Tibial artery (tissue), 4 donors: ENCODE results near the gene COL15A1.

Experiments used
- DNase-seq, 2 donors: peaks; one replicate each; pipeline ENCODE4 v3.0.0-alpha.2; 2019
- H3K27ac ChIP-seq, 2 donors: fragments of 200-600 bp; sonication (generic) in 1 of 2; 1 replicate in 1 of 2; 2 replicates in 1 of 2; pipeline ENCODE4 v1.5.1; 2018 to 2019; ENCODE audit warnings: mild to moderate bottlenecking in 1 of 2
- H3K27me3 ChIP-seq, 2 donors: fragments of 200-600 bp; sonication (generic) in 1 of 2; one replicate each; pipeline versions ENCODE4 v1.5.1 to v1.6.0; 2016 to 2019
- H3K36me3 ChIP-seq, 3 donors: fragments of 200-600 bp; sonication (generic) in 2 of 3; one replicate each; pipeline ENCODE4 v1.5.1; 2016 to 2019; ENCODE audit warnings: mild to moderate bottlenecking in 2 of 3
- H3K4me1 ChIP-seq, 4 donors: fragments of 200-600 bp; sonication (generic) in 2 of 4; 1 replicate in 3 of 4; 2 replicates in 1 of 4; pipeline ENCODE4 v1.5.1; 2016 to 2019
- H3K4me3 ChIP-seq, 2 donors: fragments of 200-600 bp; sonication (generic) in 1 of 2; 1 replicate in 1 of 2; 2 replicates in 1 of 2; pipeline ENCODE4 v1.5.1; 2018 to 2019; ENCODE audit warnings: mild to moderate bottlenecking in 2 of 2
- H3K9me3 ChIP-seq, 3 donors: fragments of 200-600 bp; sonication (generic) in 1 of 3; one replicate each; pipeline ENCODE4 v1.5.1; 2016 to 2019
- CTCF ChIP-seq, 2 experiments: fragments of 200-600 bp in 1 of 2; fragments of 450-650 bp in 1 of 2; IDR thresholded peaks; one replicate each; pipeline ENCODE4 v1.5.1; 2017 to 2019; ENCODE audit warnings: antibody characterized with exemption in 2 of 2, mild to moderate bottlenecking in 1 of 2, moderate library complexity in 1 of 2
- intact Hi-C: fragments of 100-400 bp; cut with DNase I; formaldehyde crosslinking; loops from one replicate; pipeline ENCODE4 v1.15.0; 2023; ENCODE audit warnings: low total_unique reads

The COL15A1 gene

GRCh38 chr9:99046068-99046467 lies 102.4 kb downstream of the COL15A1 start:
- Histone ChIP-seq H3K27ac (no peak overlapping the region), H3K36me3 (peaks cover 29 to 67% (median 65%) of the 10 kb centered on the region in 3 donors)
- intact Hi-C loops, result no loop called here

GRCh38 chr9:99046542-99047071 lies 102.9 kb downstream of the COL15A1 start:
- TF ChIP-seq CTCF (IDR thresholded peaks at IDR 0.05), result no peak
- Histone ChIP-seq H3K4me3 (no peak overlapping the region), H3K4me1 (no peaks in the 10 kb centered on the region), H3K27me3 (no peaks in the 10 kb centered on the region), H3K36me3 (peaks cover 29 to 72% (median 67%) of the 10 kb centered on the region in 3 donors), H3K27ac (no peak overlapping the region), H3K9me3 (no peaks in the 10 kb centered on the region)
- no peak for DNase-seq
- intact Hi-C loops, result no loop called here

More at GRCh38 chr9:99046068-99046467, 102.4 kb downstream of the COL15A1 start:
- DNase-seq, result no peak
- Histone ChIP-seq H3K9me3 (no peaks in the 10 kb centered on the region), H3K4me3 (no peak overlapping the region), H3K27me3 (no peaks in the 10 kb centered on the region), H3K4me1 (no peaks in the 10 kb centered on the region)
- TF ChIP-seq CTCF (IDR thresholded peaks at IDR 0.05), result no peak

GRCh38 chr9:99049228-99049627 lies 105.5 kb downstream of the COL15A1 start:
- Histone ChIP-seq H3K4me1 (no peaks in the 10 kb centered on the region), H3K27me3 (no peaks in the 10 kb centered on the region), H3K27ac (no peak overlapping the region), H3K9me3 (no peaks in the 10 kb centered on the region), H3K4me3 (no peak overlapping the region), H3K36me3 (peaks cover 20 to 79% (median 67%) of the 10 kb centered on the region in 3 donors)
- no peak for DNase-seq
- no peak for TF ChIP-seq CTCF (IDR thresholded peaks at IDR 0.05)
- intact Hi-C loops, result no loop called here

- Histone ChIP-seq H3K36me3 (peaks cover 16 to 79% (median 65%) of the 10 kb centered on the region in 3 donors), H3K4me1 (no peaks in the 10 kb centered on the region), H3K27me3 (no peaks in the 10 kb centered on the region), H3K9me3 (no peaks in the 10 kb centered on the region), H3K27ac (no peak overlapping the region), H3K4me3 (no peak overlapping the region)
- DNase-seq, result no peak
- intact Hi-C loops, result no loop called here
- no peak for TF ChIP-seq CTCF (IDR thresholded peaks at IDR 0.05)
Observed at GRCh38 chr9:99049641-99050040, 105.9 kb downstream of the COL15A1 start.

GRCh38 chr9:99050292-99050911 lies 106.7 kb downstream of the COL15A1 start:
- Histone ChIP-seq H3K27me3 (no peaks in the 10 kb centered on the region), H3K4me3 (no peak overlapping the region), H3K4me1 (no peaks in the 10 kb centered on the region), H3K27ac (peak overlapping the region in 1 of 2 donors; percentile 15), H3K36me3 (peaks cover 15 to 79% (median 63%) of the 10 kb centered on the region in 3 donors), H3K9me3 (no peaks in the 10 kb centered on the region)
- TF ChIP-seq CTCF (IDR thresholded peaks at IDR 0.05), result no peak
- DNase-seq, result no peak
- intact Hi-C loops, result no loop called here
